Endodermal cell (in vitro differentiated cells): ENCODE data around the gene CELF4. TPM values are rescaled to one million over a fixed set of nuclear protein-coding genes. Genes with fewer than 3 reads are reported as not detected.

Experiments
- DNase-seq: peaks from one replicate; pipeline ENCODE4 v3.0.0-alpha.2; 2017
- H3K27ac ChIP-seq: 2 replicates; pipeline ENCODE4 v1.5.1; 2013; ENCODE audit warnings: mild to moderate bottlenecking, low read depth, low read length, moderate library complexity
- H3K27me3 ChIP-seq: 2 replicates; pipeline ENCODE4 v1.6.1; 2013; ENCODE audit warnings: mild to moderate bottlenecking, low read length, moderate library complexity; ENCODE audit not compliant: insufficient read depth, control insufficient read depth, poor library complexity, severe bottlenecking
- H3K36me3 ChIP-seq: 2 replicates; pipeline ENCODE4 v1.7.0; 2013; ENCODE audit warnings: mild to moderate bottlenecking, low read length, moderate library complexity; ENCODE audit not compliant: control insufficient read depth, insufficient read depth
- H3K4me1 ChIP-seq: one replicate; pipeline ENCODE4 v1.7.0; 2013; ENCODE audit warnings: low read length; ENCODE audit not compliant: control insufficient read depth, insufficient read depth
- H3K4me3 ChIP-seq: 2 replicates; pipeline ENCODE4 v1.5.1; 2013; ENCODE audit warnings: mild to moderate bottlenecking, low read length, moderate library complexity
- H3K9ac ChIP-seq: 2 replicates; pipeline ENCODE4 v1.6.1; 2013; ENCODE audit warnings: mild to moderate bottlenecking, low read length, moderate library complexity; ENCODE audit not compliant: poor library complexity, severe bottlenecking; ENCODE audit errors: extremely low read depth
- H3K9me3 ChIP-seq: 2 replicates; pipeline ENCODE4 v1.6.1; 2013; ENCODE audit warnings: mild to moderate bottlenecking, low read length, moderate library complexity; ENCODE audit not compliant: control insufficient read depth
- H3K27ac Mint-ChIP-seq: 2 replicates; pipeline ENCODE4 v1.8.0; 2020; ENCODE audit warnings: mixed read lengths
- H3K27me3 Mint-ChIP-seq: 2 replicates; pipeline ENCODE4 v1.8.0; 2021; ENCODE audit warnings: mild to moderate bottlenecking, mixed read lengths; ENCODE audit not compliant: insufficient read depth
- H3K36me3 Mint-ChIP-seq: 2 replicates; pipeline ENCODE4 v1.8.0; 2020; ENCODE audit warnings: low read depth, mixed read lengths
- H3K4me1 Mint-ChIP-seq: 2 replicates; pipeline ENCODE4 v1.8.0; 2020; ENCODE audit warnings: mixed read lengths
- H3K4me3 Mint-ChIP-seq: 2 replicates; pipeline ENCODE4 v1.8.0; 2020; ENCODE audit warnings: mild to moderate bottlenecking, moderate library complexity, mixed read lengths
- H3K9me3 Mint-ChIP-seq: 2 replicates; pipeline ENCODE4 v1.8.0; 2020; ENCODE audit warnings: mild to moderate bottlenecking, mixed read lengths
- WGBS, 2 experiments: methylation state at CpG; one replicate each; pipeline versions ENCODE4 v1.1.5 to v1.1.7; 2013; ENCODE audit warnings: missing lambda C conversion rate in 2 of 2, mixed read lengths in 1 of 2; ENCODE audit not compliant: insufficient coverage in 1 of 2, insufficient read length in 1 of 2; 5-methylcytosine and 5-hydroxymethylcytosine counted together
- total RNA-seq, 2 donors: library from RNA; stranded (reverse); fragmentation: NEBNext Ultra II Directional in 1 of 2; extraction: Animal tissue kit (Norgen Biotek cat#: 25700) in 1 of 2; gene quantifications; 2 replicates in 1 of 2; 3 replicates in 1 of 2; pipeline ENCODE4 v1.2.1, GENCODE V29; 2021
- TF ChIP-seq, protein P1 (sequence below): fragments of 200-600 bp; sonication (generic); conservative IDR thresholded peaks from 2 replicates; pipeline ENCODE4 v1.5.0; 2021; ENCODE audit warnings: antibody characterized with exemption, mild to moderate bottlenecking

Gene CELF4
- total RNA-seq, 2 donors from 2014 or later = 5.7 to 6.7 TPM

GRCh38 chr18:37395138-37395537 is 170.5 kb downstream of the CELF4 start:
- H3K9me3 Mint-ChIP-seq = peaks cover 2% of the 10 kb centered on the region
- Histone ChIP-seq H3K27me3 (peaks cover 49% of the 10 kb centered on the region), H3K4me3 (no peak overlapping the region), H3K36me3 (no peaks in the 10 kb centered on the region), H3K27ac (no peak overlapping the region), H3K9me3 (no peaks in the 10 kb centered on the region), H3K9ac (no peak overlapping the region), H3K4me1 (peaks cover 4% of the 10 kb centered on the region)
- peaks cover 16% of the 10 kb centered on the region for H3K4me1 Mint-ChIP-seq
- no peak overlapping the region for H3K27ac Mint-ChIP-seq
- DNase-seq = no peak
- 91% methylated on average over 6 to 7 of the region's 7 CpGs for WGBS, 2 experiments
- H3K36me3 Mint-ChIP-seq = no peaks in the 10 kb centered on the region
- H3K27me3 Mint-ChIP-seq = peaks cover 80% of the 10 kb centered on the region
- no peak overlapping the region for H3K4me3 Mint-ChIP-seq
- TF ChIP-seq, protein P1, sequence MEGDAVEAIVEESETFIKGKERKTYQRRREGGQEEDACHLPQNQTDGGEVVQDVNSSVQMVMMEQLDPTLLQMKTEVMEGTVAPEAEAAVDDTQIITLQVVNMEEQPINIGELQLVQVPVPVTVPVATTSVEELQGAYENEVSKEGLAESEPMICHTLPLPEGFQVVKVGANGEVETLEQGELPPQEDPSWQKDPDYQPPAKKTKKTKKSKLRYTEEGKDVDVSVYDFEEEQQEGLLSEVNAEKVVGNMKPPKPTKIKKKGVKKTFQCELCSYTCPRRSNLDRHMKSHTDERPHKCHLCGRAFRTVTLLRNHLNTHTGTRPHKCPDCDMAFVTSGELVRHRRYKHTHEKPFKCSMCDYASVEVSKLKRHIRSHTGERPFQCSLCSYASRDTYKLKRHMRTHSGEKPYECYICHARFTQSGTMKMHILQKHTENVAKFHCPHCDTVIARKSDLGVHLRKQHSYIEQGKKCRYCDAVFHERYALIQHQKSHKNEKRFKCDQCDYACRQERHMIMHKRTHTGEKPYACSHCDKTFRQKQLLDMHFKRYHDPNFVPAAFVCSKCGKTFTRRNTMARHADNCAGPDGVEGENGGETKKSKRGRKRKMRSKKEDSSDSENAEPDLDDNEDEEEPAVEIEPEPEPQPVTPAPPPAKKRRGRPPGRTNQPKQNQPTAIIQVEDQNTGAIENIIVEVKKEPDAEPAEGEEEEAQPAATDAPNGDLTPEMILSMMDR = no peak

GRCh38 chr18:37394610-37394965 is 171.0 kb downstream of the CELF4 start:
- no peaks in the 10 kb centered on the region for H3K36me3 ChIP-seq
- TF ChIP-seq, protein P1 = no peak
- no peak overlapping the region for H3K27ac ChIP-seq
- H3K4me3 ChIP-seq = no peak overlapping the region
- no peak overlapping the region for H3K27ac Mint-ChIP-seq
- DNase-seq = no peak
- H3K9me3 ChIP-seq = peaks cover 5% of the 10 kb centered on the region
- no peaks in the 10 kb centered on the region for H3K36me3 Mint-ChIP-seq
- 59% methylated on average over 4 of the region's 5 CpGs; no CpG with 5 or more reads in 1 of the 2 experiments for WGBS, 2 experiments
- no peak overlapping the region for H3K9ac ChIP-seq
- H3K4me1 Mint-ChIP-seq = peaks cover 16% of the 10 kb centered on the region
- H3K9me3 Mint-ChIP-seq = peaks cover 8% of the 10 kb centered on the region
- H3K27me3 Mint-ChIP-seq = peaks cover 77% of the 10 kb centered on the region
- peaks cover 4% of the 10 kb centered on the region for H3K4me1 ChIP-seq
- peak overlapping the region; percentile 48 for H3K4me3 Mint-ChIP-seq
- peaks cover 44% of the 10 kb centered on the region for H3K27me3 ChIP-seq

GRCh38 chr18:37393945-37394609 is 171.5 kb downstream of the CELF4 start:
- Histone ChIP-seq H3K9ac (no peak overlapping the region), H3K4me1 (peaks cover 4% of the 10 kb centered on the region), H3K4me3 (peak overlapping the region; percentile 74), H3K36me3 (no peaks in the 10 kb centered on the region), H3K27ac (peak overlapping the region; percentile 70), H3K9me3 (peaks cover 7% of the 10 kb centered on the region), H3K27me3 (peaks cover 43% of the 10 kb centered on the region)
- H3K36me3 Mint-ChIP-seq = no peaks in the 10 kb centered on the region
- peak; percentile 97 for DNase-seq
- 8 to 10% methylated on average over 12 to 59 of the region's 59 CpGs for WGBS, 2 experiments
- peaks cover 16% of the 10 kb centered on the region for H3K4me1 Mint-ChIP-seq
- TF ChIP-seq, protein P1 = peak; percentile 44
- no peak overlapping the region for H3K27ac Mint-ChIP-seq
- peaks cover 12% of the 10 kb centered on the region for H3K9me3 Mint-ChIP-seq
- H3K4me3 Mint-ChIP-seq = peak overlapping the region; percentile 48
- H3K27me3 Mint-ChIP-seq = peaks cover 77% of the 10 kb centered on the region
